A673 (cell line): ENCODE results near the gene GLS. TPM values are rescaled to one million over a fixed set of nuclear protein-coding genes. Genes with fewer than 3 reads are reported as not detected.

Experiments used
- BruUV-seq: library from RNA; stranded (reverse); fragments of 400-500 nt; replicated peaks from 2 replicates; lab custom pipeline; 2021; lab: Mats Ljungman, UMichigan
- CTCF ChIA-PET: fragments of 300-600 bp; sonication (Branson Sonifier 250); formaldehyde crosslinking; loops from one replicate; lab custom pipeline; 2022; ENCODE audit warnings: antibody characterized with exemption; lab: Charles Lee
- POLR2A ChIA-PET: fragments of 300-600 bp; sonication (Branson Sonifier 250); formaldehyde crosslinking; loops from one replicate; lab custom pipeline; 2022; ENCODE audit warnings: antibody characterized with exemption; ENCODE audit not compliant: low non-redundant PET; lab: Charles Lee
- DNase-seq: peaks from one replicate; pipeline ENCODE4 v3.0.0-alpha.2; 2015; ENCODE audit warnings: low spot score
- H3K27ac ChIP-seq: fragments of 200-600 bp; sonication (generic); 2 replicates; pipeline ENCODE4 v1.5.1; 2016; ENCODE audit warnings: mixed run types, low read depth, mild to moderate bottlenecking, mixed read lengths, antibody characterized with exemption, low read length; ENCODE audit not compliant: poor library complexity, severe bottlenecking
- H3K27me3 ChIP-seq: fragments of 200-600 bp; sonication (generic); replicated peaks from 2 replicates; pipeline ENCODE4 v1.6.1; 2017; ENCODE audit warnings: mixed run types, low read depth, mild to moderate bottlenecking, mixed read lengths, antibody characterized with exemption, low read length; ENCODE audit not compliant: insufficient read depth, poor library complexity
- H3K36me3 ChIP-seq: fragments of 200-600 bp; sonication (generic); 2 replicates; pipeline ENCODE4 v1.6.1; 2016; ENCODE audit warnings: mixed run types, mild to moderate bottlenecking, mixed read lengths, antibody characterized with exemption, low read length; ENCODE audit not compliant: insufficient read depth, poor library complexity, severe bottlenecking
- H3K4me1 ChIP-seq: fragments of 200-600 bp; sonication (generic); 2 replicates; pipeline ENCODE4 v1.6.1; 2017; ENCODE audit warnings: mixed run types, mild to moderate bottlenecking, mixed read lengths, antibody characterized with exemption, low read length; ENCODE audit not compliant: insufficient read depth, poor library complexity, severe bottlenecking
- H3K4me3 ChIP-seq: fragments of 200-600 bp; sonication (generic); 2 replicates; pipeline ENCODE4 v1.5.1; 2016; ENCODE audit warnings: low read depth, mixed run types, mild to moderate bottlenecking, mixed read lengths, low read length; ENCODE audit not compliant: poor library complexity, severe bottlenecking
- H3K9me3 ChIP-seq: fragments of 200-600 bp; sonication (generic); 2 replicates; pipeline ENCODE4 v1.6.1; 2016; ENCODE audit warnings: mixed run types, low read depth, mild to moderate bottlenecking, mixed read lengths, antibody characterized with exemption, low read length; ENCODE audit not compliant: poor library complexity, severe bottlenecking
- CTCF ChIP-seq: fragments of 300-800, 200-600 bp; sonication (generic); conservative IDR thresholded peaks from 2 replicates; pipeline ENCODE4 v1.5.1; 2017; ENCODE audit warnings: low read depth, mild to moderate bottlenecking, antibody characterized with exemption, low read length, moderate library complexity, mixed read lengths
- EZH2 ChIP-seq: fragments of 200-600 bp; sonication (generic); IDR thresholded peaks from 2 replicates; pipeline ENCODE4 v1.6.1; 2017; ENCODE audit warnings: borderline replicate concordance, low read depth, mild to moderate bottlenecking, mixed read lengths, antibody characterized with exemption, low read length; ENCODE audit not compliant: poor library complexity, severe bottlenecking
- intact Hi-C: fragments of 100-400 bp; cut with micrococcal nuclease; formaldehyde crosslinking; loops from one replicate; pipeline ENCODE4 v1.10.0; 2022; ENCODE audit not compliant: unreplicated experiment
- total RNA-seq: library from RNA; stranded (reverse); gene quantifications from 2 replicates; pipeline ENCODE4 v1.2.3, GENCODE V29; 2021

GLS gene
- total RNA-seq, 1 experiment from 2014 or later = 116 TPM

DNA sequence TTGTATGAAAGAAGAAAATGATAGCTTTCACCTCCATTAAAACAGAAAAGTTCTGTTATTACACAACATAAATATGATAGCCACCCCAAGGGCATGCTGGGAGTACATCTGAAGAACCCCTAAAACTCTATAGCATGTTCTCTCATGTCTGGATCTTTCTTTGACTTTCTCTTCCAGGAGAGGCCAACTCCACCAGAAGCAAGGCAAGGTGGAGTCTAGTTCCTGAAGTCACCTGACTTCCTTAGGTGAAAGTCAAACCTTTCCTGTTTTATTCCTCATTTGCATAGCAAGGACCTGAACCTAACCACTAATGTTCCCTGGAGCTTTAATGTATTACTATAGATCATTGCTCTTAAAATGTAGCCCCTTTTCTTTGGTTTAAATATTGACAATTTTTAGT, 127.7 kb downstream of the GLS start:
- Histone ChIP-seq H3K27ac (no peak overlapping the region), H3K4me1 (peaks cover 6% of the 10 kb centered on the region), H3K27me3 (no peaks in the 10 kb centered on the region), H3K9me3 (no peaks in the 10 kb centered on the region), H3K4me3 (no peak overlapping the region), H3K36me3 (peaks cover 59% of the 10 kb centered on the region)
- TF ChIP-seq CTCF = no peak
- no peak for TF ChIP-seq EZH2
- no peak for DNase-seq
- intact Hi-C loops = no loop called here
- BruUV-seq = no TSS peak
- CTCF ChIA-PET = no interaction called here
- POLR2A ChIA-PET = no interaction called here

DNA sequence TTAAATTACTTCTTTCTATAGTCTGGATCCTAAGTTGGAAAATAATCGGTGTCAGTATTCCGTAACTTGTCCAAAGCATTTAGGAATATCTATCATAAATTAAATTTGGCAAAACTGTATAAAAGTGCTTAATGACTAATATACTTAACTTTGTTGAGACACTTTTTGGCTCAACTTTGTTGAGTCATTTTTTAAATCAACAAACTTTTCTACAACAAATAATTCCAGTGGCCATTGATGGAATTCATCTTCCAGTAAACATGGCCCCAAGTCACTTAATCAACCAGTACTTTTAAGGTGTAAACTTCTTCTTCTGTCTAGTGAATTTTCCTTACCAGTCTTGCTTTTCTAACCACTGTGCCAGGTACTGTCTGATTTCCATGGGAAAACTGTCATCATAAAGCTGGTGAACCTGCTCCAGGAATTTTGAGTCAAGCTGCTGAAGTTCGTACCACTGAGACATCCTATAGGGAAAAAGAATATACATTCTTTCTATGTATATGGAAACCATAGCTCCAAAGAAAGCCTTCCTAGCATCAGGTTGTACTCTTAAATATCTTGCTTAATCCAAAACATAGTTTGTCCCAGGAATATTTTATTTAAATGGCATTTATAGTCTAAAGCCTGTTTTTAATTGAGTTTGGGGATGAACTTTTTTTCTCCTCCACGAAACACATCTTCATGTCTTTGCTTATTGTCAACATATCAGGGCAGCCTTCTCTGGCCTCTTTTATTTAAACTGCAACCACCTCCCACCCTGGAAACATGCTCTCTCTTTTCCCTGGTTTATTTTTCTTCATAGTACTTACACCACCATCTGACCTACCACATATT, 129.1 kb downstream of the GLS start:
- TF ChIP-seq CTCF (no peak), EZH2 (no peak)
- DNase-seq = no peak
- ChIA-PET CTCF (no interaction called here), POLR2A (no interaction called here)
- H3K36me3 ChIP-seq = peaks cover 45% of the 10 kb centered on the region
- H3K27ac ChIP-seq = no peak overlapping the region
- intact Hi-C loops = loop anchor here (10.0 kb wide), 1 partner anchor 365 kb away; the partner anchor contains the start of gene NAB1
- H3K4me1 ChIP-seq = peaks cover 6% of the 10 kb centered on the region
- H3K27me3 ChIP-seq = no peaks in the 10 kb centered on the region
- no peak overlapping the region for H3K4me3 ChIP-seq
- no TSS peak for BruUV-seq
- no peaks in the 10 kb centered on the region for H3K9me3 ChIP-seq

- H3K9me3 ChIP-seq = no peaks in the 10 kb centered on the region
- no peak overlapping the region for H3K27ac ChIP-seq
- peaks cover 32% of the 10 kb centered on the region for H3K36me3 ChIP-seq
- no peak for TF ChIP-seq EZH2
- no peak for TF ChIP-seq CTCF
- no peaks in the 10 kb centered on the region for H3K27me3 ChIP-seq
- ChIA-PET CTCF (no interaction called here), POLR2A (interaction anchor here (0.6 kb wide), 1 partner anchor 207 kb away, joined by 5 read pairs; no protein-coding TSS in a partner anchor)
- intact Hi-C loops = loop anchor here (10.0 kb wide), 1 partner anchor 366 kb away; the partner anchor contains the start of gene NAB1
- BruUV-seq = no TSS peak
- no peak overlapping the region for H3K4me3 ChIP-seq
- DNase-seq = no peak
- peaks cover 6% of the 10 kb centered on the region for H3K4me1 ChIP-seq
These were observed 130.6 kb downstream of the GLS start for GRCh38 chr2:191010887-191011885.
